OCI-LY7 (cell line): ENCODE measurements around the gene THRB.

ENCODE experiments used
- EZH2phosphoT487 ChIP-seq: fragments of 200-600 bp; sonication (generic); IDR thresholded peaks from 2 replicates; pipeline ENCODE4 v1.6.1; 2018; ENCODE audit warnings: low read depth, borderline replicate concordance, mild to moderate bottlenecking, mixed run types, antibody characterized with exemption, low read length, moderate library complexity, mixed read lengths
- TF ChIP-seq, protein P1 (sequence below): fragments of 200-600 bp; sonication (generic); conservative IDR thresholded peaks from 2 replicates; pipeline ENCODE4 v1.5.1; 2014; ENCODE audit warnings: mild to moderate bottlenecking, antibody characterized with exemption, low read length, moderate library complexity, mixed read lengths

- TF ChIP-seq, protein P1, sequence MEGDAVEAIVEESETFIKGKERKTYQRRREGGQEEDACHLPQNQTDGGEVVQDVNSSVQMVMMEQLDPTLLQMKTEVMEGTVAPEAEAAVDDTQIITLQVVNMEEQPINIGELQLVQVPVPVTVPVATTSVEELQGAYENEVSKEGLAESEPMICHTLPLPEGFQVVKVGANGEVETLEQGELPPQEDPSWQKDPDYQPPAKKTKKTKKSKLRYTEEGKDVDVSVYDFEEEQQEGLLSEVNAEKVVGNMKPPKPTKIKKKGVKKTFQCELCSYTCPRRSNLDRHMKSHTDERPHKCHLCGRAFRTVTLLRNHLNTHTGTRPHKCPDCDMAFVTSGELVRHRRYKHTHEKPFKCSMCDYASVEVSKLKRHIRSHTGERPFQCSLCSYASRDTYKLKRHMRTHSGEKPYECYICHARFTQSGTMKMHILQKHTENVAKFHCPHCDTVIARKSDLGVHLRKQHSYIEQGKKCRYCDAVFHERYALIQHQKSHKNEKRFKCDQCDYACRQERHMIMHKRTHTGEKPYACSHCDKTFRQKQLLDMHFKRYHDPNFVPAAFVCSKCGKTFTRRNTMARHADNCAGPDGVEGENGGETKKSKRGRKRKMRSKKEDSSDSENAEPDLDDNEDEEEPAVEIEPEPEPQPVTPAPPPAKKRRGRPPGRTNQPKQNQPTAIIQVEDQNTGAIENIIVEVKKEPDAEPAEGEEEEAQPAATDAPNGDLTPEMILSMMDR, result no peak
- no peak for TF ChIP-seq EZH2phosphoT487
Observed at GRCh38 chr3:24316887-24317383, 177.7 kb downstream of the THRB start.
